KOPT-K1 (cell line): ENCODE measurements around the gene RBM33.

Experiments used
- H3K27ac ChIP-seq: fragments of 200-600 bp; sonication (generic); 2 replicates; pipeline ENCODE4 v1.5.1; 2016; ENCODE audit warnings: antibody characterized with exemption, mild to moderate bottlenecking, low read depth, low read length; ENCODE audit not compliant: poor library complexity, severe bottlenecking
- H3K36me3 ChIP-seq: fragments of 200-600 bp; sonication (generic); 2 replicates; pipeline ENCODE4 v1.5.1; 2017; ENCODE audit warnings: antibody characterized with exemption, mild to moderate bottlenecking, low read length, moderate library complexity; ENCODE audit not compliant: insufficient read depth
- H3K9me3 ChIP-seq: fragments of 200-600 bp; sonication (generic); 2 replicates; pipeline ENCODE4 v1.5.1; 2017; ENCODE audit warnings: antibody characterized with exemption, low read length, mild to moderate bottlenecking; ENCODE audit not compliant: insufficient read depth, poor library complexity, severe bottlenecking

RBM33 gene

GRCh38 chr7:155794196-155794595 is 149.7 kb downstream of the RBM33 start:
- H3K36me3 ChIP-seq, result no peaks in the 10 kb centered on the region
- no peaks in the 10 kb centered on the region for H3K9me3 ChIP-seq
- no peak overlapping the region for H3K27ac ChIP-seq

GRCh38 chr7:155795401-155795800 is 150.9 kb downstream of the RBM33 start:
- H3K27ac ChIP-seq, result no peak overlapping the region
- H3K36me3 ChIP-seq, result no peaks in the 10 kb centered on the region
- H3K9me3 ChIP-seq, result no peaks in the 10 kb centered on the region

- no peaks in the 10 kb centered on the region for H3K9me3 ChIP-seq
- H3K36me3 ChIP-seq, result no peaks in the 10 kb centered on the region
- H3K27ac ChIP-seq, result no peak overlapping the region
These were observed 151.5 kb downstream of the RBM33 start for GRCh38 chr7:155795951-155796350.

DNA sequence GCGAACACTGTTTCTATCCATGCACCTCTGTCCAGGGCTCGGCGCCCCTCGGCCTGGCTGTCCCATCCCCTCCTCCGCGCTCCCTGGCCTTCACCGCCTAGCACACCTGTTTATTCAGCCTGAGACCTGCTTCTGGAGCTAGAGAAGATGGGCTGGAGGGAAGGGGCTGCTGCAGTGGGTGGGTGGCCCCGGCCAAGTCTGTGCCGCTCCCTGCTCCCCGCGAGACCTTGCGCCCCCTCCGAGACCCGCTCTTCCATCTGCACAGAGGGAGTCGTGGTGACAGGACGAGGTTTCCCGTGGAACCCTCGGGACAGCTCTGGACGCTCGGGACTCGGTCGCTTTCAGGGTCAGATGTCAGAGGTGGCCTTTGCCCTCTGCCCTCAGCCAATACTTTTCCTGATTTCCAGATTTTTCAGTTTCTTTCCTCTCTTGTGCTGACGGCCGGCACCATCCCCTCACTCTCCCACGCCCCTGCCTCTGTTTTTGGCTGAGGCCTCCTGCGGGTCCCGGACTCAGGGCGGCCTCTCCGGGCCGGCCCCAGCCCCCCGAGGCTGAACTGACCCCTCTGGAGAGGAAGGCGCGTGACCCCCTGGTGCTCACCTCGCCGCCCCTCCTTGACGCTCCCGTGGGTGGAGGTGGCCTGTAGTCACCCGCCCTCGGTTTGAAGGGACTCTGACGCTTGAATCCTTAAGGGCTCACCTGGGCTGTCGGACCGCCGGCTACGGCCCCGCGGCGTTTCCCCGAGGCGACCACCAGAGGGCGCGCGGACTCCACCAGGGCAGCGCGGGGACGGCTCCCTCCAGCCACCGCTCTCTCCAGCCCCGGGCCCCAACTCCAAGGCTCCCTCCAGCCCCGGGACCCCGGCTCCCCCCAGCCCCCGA is 152.2 kb downstream of the RBM33 start:
- no peaks in the 10 kb centered on the region for H3K36me3 ChIP-seq
- H3K27ac ChIP-seq, result no peak overlapping the region
- no peaks in the 10 kb centered on the region for H3K9me3 ChIP-seq

GRCh38 chr7:155797262-155798250 is 153.1 kb downstream of the RBM33 start:
- Histone ChIP-seq H3K36me3 (no peaks in the 10 kb centered on the region), H3K9me3 (no peaks in the 10 kb centered on the region), H3K27ac (no peak overlapping the region)

DNA sequence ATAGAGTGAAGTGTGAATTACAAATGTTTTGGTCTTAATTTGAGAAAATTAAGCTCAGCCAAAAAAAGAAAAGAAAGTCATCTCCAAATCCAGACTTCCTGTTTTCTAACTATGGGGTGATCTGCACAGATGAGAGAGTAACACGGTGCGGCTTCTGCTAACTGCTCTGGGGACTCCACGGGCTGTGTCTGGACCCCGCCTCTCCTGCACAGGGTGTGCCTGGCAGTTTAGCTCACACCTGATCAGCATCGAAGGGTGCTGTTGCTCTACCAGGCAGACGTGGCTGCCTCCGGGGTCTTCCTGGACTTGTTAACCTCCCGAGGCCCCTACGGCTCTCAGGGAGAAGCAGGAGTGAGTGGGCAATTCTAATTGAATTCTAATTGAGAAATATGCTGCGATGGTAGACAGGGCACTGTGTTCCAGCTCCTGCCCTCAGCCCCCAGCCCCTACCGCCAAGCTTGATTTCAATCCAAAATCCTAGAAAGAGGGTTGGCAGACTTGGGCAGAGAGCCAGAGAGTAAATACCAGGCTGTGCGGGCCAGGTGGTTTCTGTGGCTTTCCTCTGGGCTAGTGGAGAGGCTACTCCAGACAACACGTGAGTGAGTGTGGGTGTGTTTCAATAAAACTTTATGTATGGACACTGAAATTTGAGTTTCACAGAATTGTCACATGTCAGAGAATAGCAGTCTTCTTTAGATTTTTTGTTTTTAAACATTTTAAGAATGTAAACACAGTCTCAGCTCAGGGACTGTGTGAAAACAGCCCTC is 154.4 kb downstream of the RBM33 start:
- Histone ChIP-seq H3K9me3 (no peaks in the 10 kb centered on the region), H3K36me3 (no peaks in the 10 kb centered on the region), H3K27ac (no peak overlapping the region)

- Histone ChIP-seq H3K36me3 (no peaks in the 10 kb centered on the region), H3K27ac (no peak overlapping the region), H3K9me3 (no peaks in the 10 kb centered on the region)
These were observed 155.1 kb downstream of the RBM33 start for GRCh38 chr7:155799514-155799913.

DNA sequence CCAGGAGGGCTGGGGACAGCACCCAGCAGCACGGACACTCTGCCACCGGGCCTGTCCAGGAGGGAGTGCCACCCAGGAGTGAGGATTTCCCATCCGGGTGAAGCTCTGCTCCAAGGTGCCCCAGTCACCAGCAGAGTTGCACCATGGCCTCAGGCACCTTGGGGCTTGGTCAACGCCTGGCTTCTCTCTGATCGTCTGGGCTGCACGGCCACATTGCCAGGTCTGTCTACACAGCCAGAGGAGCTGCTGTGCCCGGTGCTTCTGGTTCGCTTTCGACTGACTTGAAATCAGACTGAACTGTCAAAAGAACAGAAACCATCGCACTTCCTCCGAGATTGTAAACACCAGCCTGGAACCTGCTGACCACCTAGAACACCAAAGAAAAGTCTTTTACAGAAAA is 155.8 kb downstream of the RBM33 start:
- H3K9me3 ChIP-seq, result no peaks in the 10 kb centered on the region
- no peak overlapping the region for H3K27ac ChIP-seq
- no peaks in the 10 kb centered on the region for H3K36me3 ChIP-seq

DNA sequence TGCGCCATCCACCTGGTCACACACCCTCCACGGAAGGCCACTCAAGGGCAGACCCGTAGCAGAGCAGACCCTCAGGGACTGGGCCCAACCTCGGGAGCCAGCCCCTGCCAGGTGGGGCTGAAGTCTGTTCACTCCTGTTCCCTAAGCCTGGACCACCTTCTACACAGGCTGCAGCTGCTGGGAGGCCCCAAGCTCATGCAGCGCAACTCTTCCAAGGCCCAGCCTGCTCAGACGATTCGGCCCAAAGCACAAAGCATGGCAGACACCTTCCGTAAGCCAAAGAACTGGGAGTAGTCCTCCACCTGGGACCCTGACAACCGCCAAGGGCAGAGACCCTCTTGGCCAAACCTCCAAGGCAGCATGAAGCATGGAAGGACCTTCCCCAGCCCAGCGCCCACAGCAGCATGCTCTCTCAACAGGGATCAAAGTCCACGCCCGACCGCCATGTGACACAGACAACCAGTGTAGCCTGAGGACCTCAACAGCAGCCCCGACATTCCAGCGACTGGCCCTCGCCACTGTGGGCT is 156.3 kb downstream of the RBM33 start:
- no peak overlapping the region for H3K27ac ChIP-seq
- no peaks in the 10 kb centered on the region for H3K36me3 ChIP-seq
- H3K9me3 ChIP-seq, result no peaks in the 10 kb centered on the region

GRCh38 chr7:155802291-155802690 is 157.8 kb downstream of the RBM33 start:
- no peaks in the 10 kb centered on the region for H3K36me3 ChIP-seq
- H3K9me3 ChIP-seq, result no peaks in the 10 kb centered on the region
- no peak overlapping the region for H3K27ac ChIP-seq

GRCh38 chr7:155802906-155803417 is 158.5 kb downstream of the RBM33 start:
- Histone ChIP-seq H3K36me3 (no peaks in the 10 kb centered on the region), H3K27ac (no peak overlapping the region), H3K9me3 (no peaks in the 10 kb centered on the region)

GRCh38 chr7:155803418-155804376 is 159.2 kb downstream of the RBM33 start:
- Histone ChIP-seq H3K27ac (no peak overlapping the region), H3K36me3 (no peaks in the 10 kb centered on the region), H3K9me3 (no peaks in the 10 kb centered on the region)

DNA sequence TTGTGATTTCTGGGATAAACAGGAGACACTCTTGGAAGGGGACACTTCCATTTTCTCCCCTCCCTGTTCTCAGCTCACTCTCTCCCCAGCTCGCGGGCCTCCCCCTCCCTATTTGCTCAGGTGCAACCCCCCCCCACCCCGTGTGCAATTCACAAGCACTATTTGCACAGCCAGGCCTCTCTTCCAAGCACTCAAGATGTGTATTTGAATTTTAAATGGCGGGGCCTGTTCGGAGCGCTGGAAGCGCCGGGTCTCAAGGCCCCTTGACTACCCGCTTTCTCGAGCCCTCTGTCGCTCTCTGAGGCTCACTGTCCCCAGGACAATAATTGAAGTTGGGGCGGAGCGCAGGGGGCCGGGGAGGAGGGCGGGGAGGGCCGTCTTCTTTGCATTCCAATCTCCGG is 160.0 kb downstream of the RBM33 start:
- Histone ChIP-seq H3K9me3 (no peaks in the 10 kb centered on the region), H3K27ac (no peak overlapping the region), H3K36me3 (no peaks in the 10 kb centered on the region)
